GM12878 (cell line): ENCODE results near the gene PRRC2B. TPM values are rescaled to one million over a fixed set of nuclear protein-coding genes. Genes with fewer than 3 reads are reported as not detected.

Experiments used
- CHD2 ChIP-seq: IDR thresholded peaks from 2 replicates; pipeline ENCODE4 v1.6.1; 2011; ENCODE audit warnings: low read depth, low read length, improper control_type of control experiment, borderline replicate concordance
- E2F8 ChIP-seq: fragments of 450-650 bp; IDR thresholded peaks from 2 replicates; pipeline ENCODE4 v1.6.1; 2018; ENCODE audit warnings: mild to moderate bottlenecking, low read depth, moderate library complexity; ENCODE audit not compliant: partially characterized antibody
- ETV6 ChIP-seq, 2 experiments: fragments of 450-650 bp in 1 of 2; IDR thresholded peaks in 1 of 2; conservative IDR thresholded peaks in 1 of 2; 2 replicates each; pipeline ENCODE4 v1.6.1; 2014; ENCODE audit warnings: antibody characterized with exemption in 1 of 2, borderline replicate concordance in 1 of 2, low read depth in 1 of 2, mild to moderate bottlenecking in 1 of 2, moderate library complexity in 1 of 2
- HSF1 ChIP-seq: fragments of 150-350 bp; IDR thresholded peaks from 2 replicates; pipeline ENCODE4 v1.6.1; 2014; ENCODE audit warnings: mild to moderate bottlenecking, low read depth, low read length
- IKZF1 ChIP-seq: fragments of 450-650 bp; conservative IDR thresholded peaks from 2 replicates; pipeline ENCODE4 v1.6.1; 2017; ENCODE audit warnings: antibody characterized with exemption, mild to moderate bottlenecking
- IRF5 ChIP-seq: fragments of 450-650 bp; IDR thresholded peaks from 2 replicates; pipeline ENCODE4 v1.6.1; 2017; ENCODE audit warnings: borderline replicate concordance
- JUND ChIP-seq: IDR thresholded peaks from 2 replicates; pipeline ENCODE4 v1.6.1; 2012; ENCODE audit warnings: low read depth, mild to moderate bottlenecking, low read length, improper control_type of control experiment, moderate library complexity
- MEF2A ChIP-seq: IDR thresholded peaks from 2 replicates; pipeline ENCODE4 v1.6.1; 2011; ENCODE audit warnings: low read depth, mild to moderate bottlenecking, low read length, moderate library complexity; ENCODE audit not compliant: insufficient read depth
- MXI1 ChIP-seq: fragments of 150-350 bp; IDR thresholded peaks from 2 replicates; pipeline ENCODE4 v1.6.1; 2011; ENCODE audit warnings: low read depth, mild to moderate bottlenecking, inconsistent platforms, low read length, improper control_type of control experiment
- PBX3 ChIP-seq: IDR thresholded peaks from 2 replicates; pipeline ENCODE4 v1.6.1; 2011; ENCODE audit warnings: mild to moderate bottlenecking, low read depth, low read length, moderate library complexity; ENCODE audit not compliant: insufficient replicate concordance
- RELB ChIP-seq: fragments of 450-650 bp; IDR thresholded peaks from 2 replicates; pipeline ENCODE4 v1.6.1; 2017; ENCODE audit warnings: low read depth, mild to moderate bottlenecking, moderate library complexity
- SRF ChIP-seq, 2 experiments: IDR thresholded peaks; 2 replicates each; pipeline ENCODE4 v1.6.1; 2011; ENCODE audit warnings: low read depth in 2 of 2, low read length in 2 of 2, mild to moderate bottlenecking in 1 of 2, moderate library complexity in 1 of 2
- USF1 ChIP-seq: IDR thresholded peaks from 2 replicates; pipeline ENCODE4 v1.6.1; 2011; ENCODE audit warnings: borderline replicate concordance, low read depth, mild to moderate bottlenecking, moderate library complexity, mixed read lengths, low read length; ENCODE audit not compliant: insufficient read depth; ENCODE audit errors: extremely low read length
- ZNF217 ChIP-seq: fragments of 450-650 bp; IDR thresholded peaks from 2 replicates; pipeline ENCODE4 v1.6.1; 2017; ENCODE audit warnings: antibody characterized with exemption, mild to moderate bottlenecking
- polyA plus RNA-seq, 11 experiments: library from polyadenylated mRNA; depleted of rRNA in 4 of 11; unstranded in 6 of 11; stranded (reverse) in 5 of 11; fragments of >200 nt; fragmentation: Nextera tagmentation in 4 of 11; fragmentation: Illumina TruSeq in 1 of 11; extraction: Ambion mirVana in 4 of 11; extraction: Trizol in 1 of 11; gene quantifications; 1 replicate in 1 of 11; 2 replicates in 10 of 11; pipeline versions ENCODE4 v1.2.1 to v1.2.3, GENCODE V29; 2011 to 2016; ENCODE audit warnings: inconsistent platforms in 2 of 11, missing spikeins in 2 of 11, low read depth in 1 of 11
- total RNA-seq, 4 experiments: library from RNA; depleted of rRNA in 3 of 4; stranded (reverse); fragments of >200 nt in 3 of 4; fragmentation: Illumina TruSeq in 1 of 4; extraction: Trizol in 1 of 4; gene quantifications; 2 replicates each; pipeline versions ENCODE4 v1.2.1 to v1.2.3, GENCODE V29; 2013 to 2021

The PRRC2B gene
- total and polyA plus RNA-seq, 10 of the 15 experiments (the other 5 are each of a cell fraction or from before 2014, with no cell fraction given): 0.84 to 155 (median 28.7) TPM

- TF ChIP-seq PBX3 (no peak), IKZF1 (no peak; the same call in 1 of the 2 replicates), MXI1 (peak; percentile 62; the same call in 1 of the 2 replicates), ZNF217 (no peak), USF1 (no peak), ETV6 (conservative IDR thresholded peaks at IDR 0.05 in 1 of 2, IDR thresholded peaks at IDR 0.05 in 1 of 2; ENCODE audit: borderline replicate concordance in 1 of 2, low read depth in 1 of 2) (no peak), MEF2A (no peak), RELB (peak; percentile 50; the same call in 1 of the 2 replicates), E2F8 (no peak), SRF (IDR thresholded peaks at IDR 0.05; ENCODE audit: low read depth in 2 of 2, low read length in 2 of 2) (no peak), HSF1 (no peak), CHD2 (0 out of 2 replicates have a peak, but pooled peaks have one; percentile 40), JUND (no peak), IRF5 (no peak)
Measured at GRCh38 chr9:131395157-131396098, 1.5 kb downstream of the PRRC2B start (continued).
